Brain pericyte (primary cell): ENCODE results near the gene OSBP2.

Experiments used
- DNase-seq: peaks from one replicate; pipeline ENCODE4 v3.0.0-alpha.2; 2012; ENCODE audit warnings: low read depth, low spot score

OSBP2 gene

GRCh38 chr22:30867746-30868662 lies 173.3 kb downstream of the OSBP2 start:
- no peak for DNase-seq

DNA sequence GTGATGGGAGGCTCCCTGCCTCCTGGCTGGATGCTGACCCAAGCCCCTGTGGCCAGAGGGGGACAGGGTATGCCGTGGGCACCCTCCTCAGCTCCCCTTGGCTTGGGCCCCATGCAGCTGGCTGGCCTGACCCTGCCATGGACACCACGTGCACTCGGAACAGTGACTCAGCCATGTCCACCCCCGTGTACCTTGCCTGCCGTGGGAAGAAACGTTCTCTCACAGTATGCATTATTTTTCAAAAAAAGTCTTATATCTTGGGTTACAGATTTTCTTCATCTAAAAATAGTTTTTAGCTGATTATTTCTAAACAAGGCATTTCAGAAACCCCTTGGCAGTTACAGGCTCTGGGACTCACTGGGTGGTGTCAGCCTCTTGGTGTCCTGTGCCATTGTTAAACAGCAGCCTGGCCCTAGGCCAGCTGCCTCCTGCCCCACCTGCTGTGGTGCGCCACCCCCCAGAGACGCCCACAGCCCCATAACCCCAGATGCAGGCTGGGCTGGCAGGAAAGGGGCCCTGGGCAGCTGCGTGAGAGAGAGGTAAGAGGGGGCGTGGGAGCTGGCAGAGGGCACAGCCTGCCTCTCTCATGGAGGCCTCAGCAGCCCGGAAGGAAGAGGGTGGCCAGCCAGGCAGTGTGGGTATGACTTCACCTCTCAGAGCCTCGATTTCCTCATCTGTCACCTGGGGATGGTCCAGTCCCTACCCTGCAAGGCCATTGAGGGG lies 174.2 kb downstream of the OSBP2 start:
- peak; percentile 33 for DNase-seq

- DNase-seq: no peak
These were observed 175.2 kb downstream of the OSBP2 start for GRCh38 chr22:30869667-30870395.

- DNase-seq: no peak
These were observed 176.0 kb downstream of the OSBP2 start for GRCh38 chr22:30870451-30871345.

DNA sequence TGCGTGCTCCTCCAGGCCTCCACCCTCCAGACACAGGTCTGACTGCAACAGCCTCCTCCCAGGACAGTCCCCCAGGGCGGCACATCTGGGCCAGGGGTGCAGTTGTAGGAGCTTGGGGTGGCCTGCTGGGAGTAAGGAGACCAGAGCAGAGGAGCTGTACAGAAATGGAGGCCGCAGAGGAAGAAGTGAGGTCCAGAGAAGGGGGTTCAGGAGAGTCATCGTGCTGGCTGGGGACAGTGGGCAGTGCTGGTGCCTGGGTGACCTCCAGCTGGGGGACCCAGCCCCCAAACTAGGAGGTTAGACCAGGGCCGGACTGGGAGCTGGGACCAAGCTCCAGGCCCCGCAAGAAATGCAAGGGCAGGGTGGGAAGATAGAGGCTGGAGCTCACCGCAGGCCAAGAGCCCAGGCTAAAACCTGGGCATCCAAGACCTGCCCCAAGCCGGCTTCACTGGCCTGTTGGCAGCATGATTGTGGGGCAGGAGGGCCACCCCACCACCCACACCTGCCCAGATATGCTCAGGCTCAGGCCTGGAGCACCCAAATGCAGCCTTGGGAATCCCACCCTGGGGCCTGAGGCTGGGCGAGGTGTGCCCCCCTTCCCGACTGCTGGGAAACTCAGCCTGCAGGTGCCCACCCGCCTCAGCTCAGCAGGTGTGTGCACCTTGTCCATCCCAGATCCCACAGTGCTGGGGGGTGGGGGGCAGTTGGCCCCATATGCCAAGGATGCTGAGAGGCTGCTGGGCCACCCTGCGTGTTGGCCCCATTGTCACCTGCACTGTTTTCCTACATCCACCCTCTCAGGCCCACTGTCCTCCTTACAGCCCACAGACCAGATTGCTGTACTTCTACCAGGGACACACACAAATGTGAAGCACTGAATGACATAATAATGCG lies 177.0 kb downstream of the OSBP2 start:
- DNase-seq: no peak

- no peak for DNase-seq
These were observed 177.8 kb downstream of the OSBP2 start for GRCh38 chr22:30872285-30873041.

GRCh38 chr22:30873086-30873650 lies 178.5 kb downstream of the OSBP2 start:
- DNase-seq: no peak

DNA sequence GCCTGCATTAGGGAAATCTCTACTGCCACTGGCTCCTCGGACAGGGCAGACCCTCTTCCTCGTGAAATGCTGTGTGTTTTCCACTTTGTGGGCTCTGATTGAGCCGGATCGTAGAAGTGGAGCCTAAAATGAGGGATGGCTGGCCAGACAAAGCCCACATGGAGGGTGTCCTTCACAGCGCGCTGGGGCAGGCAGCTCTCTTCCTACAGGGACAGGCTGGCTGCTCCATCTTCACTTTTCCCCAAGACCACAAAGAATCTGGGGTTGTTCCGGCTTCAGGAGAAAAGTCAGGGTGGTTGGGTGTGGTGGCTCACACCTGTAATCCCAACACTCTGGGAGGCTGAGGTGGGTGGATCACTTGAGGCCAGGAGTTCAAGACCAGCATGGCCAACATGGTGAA lies 179.0 kb downstream of the OSBP2 start:
- no peak for DNase-seq

- DNase-seq: no peak
These were observed 180.0 kb downstream of the OSBP2 start for GRCh38 chr22:30874431-30875370.

DNA sequence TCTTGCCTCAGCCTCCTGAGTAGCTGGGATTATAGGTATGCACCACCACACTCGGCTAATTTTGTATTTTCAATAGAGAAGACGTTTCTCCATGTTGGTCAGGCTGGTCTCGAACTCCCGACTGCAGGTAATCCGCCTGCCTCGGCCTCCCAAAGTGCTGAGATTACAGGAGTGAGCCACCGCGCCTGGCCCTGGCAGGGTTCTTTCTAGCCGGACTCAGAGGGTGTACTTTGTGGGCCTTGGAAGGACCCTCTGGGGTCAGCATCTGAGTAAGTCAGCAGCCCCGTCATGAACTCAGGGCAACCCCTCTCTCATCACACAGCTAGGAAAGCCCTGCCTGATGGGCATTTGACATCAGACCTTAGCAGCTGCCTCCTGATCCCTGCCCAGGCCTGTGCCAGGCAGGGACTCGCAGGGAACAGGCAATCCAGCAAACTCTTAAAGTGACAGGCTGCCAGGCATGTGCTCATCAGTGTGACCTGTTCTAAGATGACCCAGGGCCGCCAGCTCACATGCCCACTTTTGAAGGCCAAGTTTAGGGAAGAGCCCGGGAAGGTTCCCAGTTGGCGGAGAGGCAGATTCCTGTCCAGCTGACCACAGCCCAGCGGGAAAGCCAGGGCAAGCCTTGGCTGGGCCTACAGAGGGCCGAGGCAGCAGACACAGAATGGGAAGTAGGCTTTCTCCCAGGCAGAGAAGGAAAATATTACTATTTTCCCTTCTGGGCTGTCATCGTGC lies 181.0 kb downstream of the OSBP2 start:
- no peak for DNase-seq

- DNase-seq: no peak
These were observed 181.6 kb downstream of the OSBP2 start for GRCh38 chr22:30876221-30876751.

GRCh38 chr22:30876915-30877553 lies 182.4 kb downstream of the OSBP2 start:
- DNase-seq: no peak

DNA sequence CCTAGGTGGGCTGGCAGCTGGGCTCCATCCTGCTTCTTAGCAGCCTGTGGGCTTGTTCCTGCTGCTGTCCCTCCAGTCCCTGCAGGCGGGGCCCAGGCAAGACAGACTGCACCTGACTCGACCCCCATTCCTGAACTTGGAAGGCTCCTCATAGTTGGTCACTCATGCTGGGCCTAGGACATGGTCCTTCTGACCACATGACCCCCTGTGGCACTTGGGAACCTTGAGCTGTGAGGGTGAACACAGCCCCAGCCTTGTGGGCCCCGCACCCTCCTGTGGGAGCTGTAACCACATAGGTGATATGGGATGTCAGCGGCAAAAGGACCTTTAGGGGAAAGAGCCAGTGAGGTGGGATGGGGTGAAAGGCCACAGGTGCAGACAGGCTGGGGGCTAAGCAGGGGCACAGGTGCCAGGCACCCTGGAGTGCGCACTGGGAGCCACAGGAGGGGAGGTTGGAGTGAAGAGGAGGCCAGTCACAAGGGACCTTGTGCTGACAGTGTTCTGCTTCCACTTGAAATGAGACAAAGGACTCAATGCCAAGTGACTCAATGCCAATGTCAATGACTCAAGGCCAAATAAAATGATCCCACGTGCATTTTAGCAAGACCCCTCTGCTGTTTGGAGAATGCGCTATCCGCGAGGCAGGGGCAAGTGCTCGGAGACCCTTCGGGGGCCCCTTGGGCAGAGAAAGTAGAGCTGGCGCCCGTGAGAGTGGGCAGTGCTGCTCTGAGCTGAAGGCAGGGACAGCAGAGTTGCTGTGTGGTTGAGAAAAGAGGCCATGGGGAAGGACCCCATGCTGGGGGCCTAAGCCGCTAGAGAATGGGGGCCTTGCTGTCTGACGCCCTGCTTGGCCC lies 183.2 kb downstream of the OSBP2 start:
- DNase-seq: no peak

DNA sequence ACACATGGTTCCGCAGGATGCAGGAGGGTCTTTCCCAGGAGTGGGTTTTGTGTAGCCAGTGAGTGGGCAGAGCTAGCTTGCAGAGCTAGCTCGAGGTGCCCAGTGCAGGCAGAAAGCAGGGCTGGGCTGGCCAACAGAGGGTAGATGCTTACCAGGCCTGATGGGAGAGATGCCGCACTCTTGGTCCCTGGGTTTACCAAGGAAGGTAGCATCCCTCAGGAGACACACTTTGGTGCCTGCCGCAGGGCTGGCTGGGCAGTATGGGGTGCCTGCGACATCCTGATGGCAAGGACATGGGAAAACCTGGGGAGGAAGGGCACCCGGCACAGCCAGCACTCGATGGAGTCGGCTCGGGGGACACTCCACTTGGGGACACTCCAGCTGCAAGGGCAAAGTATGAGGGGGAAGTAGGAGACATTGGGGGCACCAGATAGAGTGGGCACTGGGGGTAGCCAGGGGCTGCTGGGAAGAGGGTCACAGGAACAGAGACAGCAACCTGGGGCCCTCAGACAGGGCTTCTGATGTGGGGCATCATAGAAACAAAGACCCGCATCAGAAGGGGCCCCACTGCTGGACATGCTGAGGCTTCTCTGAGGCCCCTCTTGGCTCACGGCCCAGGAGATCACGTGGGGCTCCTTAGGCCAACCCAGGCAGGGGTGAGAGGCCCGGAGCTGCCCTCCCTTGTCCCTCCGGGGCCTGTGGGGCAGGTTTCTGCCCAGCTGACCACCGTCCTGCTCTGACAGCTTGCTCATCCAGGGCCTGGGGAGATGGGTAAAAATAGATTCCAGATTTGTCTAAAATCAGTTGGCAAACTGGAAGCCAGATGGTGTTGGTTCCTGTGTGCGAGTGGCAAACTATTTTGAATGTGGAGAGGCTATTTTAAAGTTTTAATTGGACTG lies 184.1 kb downstream of the OSBP2 start:
- no peak for DNase-seq

- DNase-seq: no peak
These were observed 184.7 kb downstream of the OSBP2 start for GRCh38 chr22:30879415-30879797.
